H1 (cell line): ENCODE data around the gene MRM2.

Experiments
- CTCF ChIP-seq, 3 experiments: IDR thresholded peaks; 1 replicate in 2 of 3; 2 replicates in 1 of 3; pipeline versions ENCODE4 v1.5.1 to v1.6.1; 2011; ENCODE audit warnings: low read length in 3 of 3, mild to moderate bottlenecking in 3 of 3, inconsistent platforms in 2 of 3, low read depth in 1 of 3, moderate library complexity in 1 of 3; ENCODE audit not compliant: insufficient read depth in 1 of 3; ENCODE audit errors: control extremely low read depth in 1 of 3
- USF2 ChIP-seq: IDR thresholded peaks from 2 replicates; pipeline ENCODE4 v1.6.1; 2011; ENCODE audit warnings: low read length, improper control_type of control experiment

- TF ChIP-seq CTCF (IDR thresholded peaks at IDR 0.05; ENCODE audit: control extremely low read depth in 1 of 3, insufficient read depth in 1 of 3, low read depth in 1 of 3, low read length in 3 of 3) = no peak
- TF ChIP-seq USF2 = no peak
Measured at GRCh38 chr7:2260820-2261219, 18.8 kb upstream of the MRM2 start.
